CD4-positive, alpha-beta T cell (primary cell): ENCODE data around the gene FILIP1L. TPM values are rescaled to one million over a fixed set of nuclear protein-coding genes. Genes with fewer than 3 reads are reported as not detected.

Source experiments
- ATAC-seq: fragments of 200-7000 bp; cut with Tn5 transposase; one replicate; pipeline ENCODE4 v1.10.0; 2022; ENCODE audit warnings: mild to moderate bottlenecking; ENCODE audit not compliant: poor library complexity
- CTCF ChIA-PET: fragments of 350-600 bp; sonication (Branson Sonifier 250); formaldehyde crosslinking; loops from one replicate; lab custom pipeline; 2021; ENCODE audit warnings: antibody characterized with exemption, inconsistent platforms; lab: Charles Lee
- POLR2A ChIA-PET: fragments of 350-600 bp; sonication (Branson Sonifier 250); formaldehyde crosslinking; loops from one replicate; lab custom pipeline; 2021; ENCODE audit warnings: antibody characterized with exemption, inconsistent platforms; lab: Charles Lee
- DNase-seq, 14 experiments: peaks; one replicate each; pipeline ENCODE4 v3.0.0-alpha.2; 2013 to 2020; ENCODE audit warnings: mixed read lengths in 2 of 14
- H3K27ac ChIP-seq, 2 donors: one replicate each; pipeline versions ENCODE4 v1.5.1 to v1.7.0; 2013; ENCODE audit warnings: low read length in 2 of 2, low read depth in 1 of 2, mild to moderate bottlenecking in 1 of 2
- H3K27me3 ChIP-seq, 2 experiments: 1 replicate in 1 of 2; 2 replicates in 1 of 2; pipeline versions ENCODE4 v1.6.1 to v1.7.0; 2013; ENCODE audit warnings: low read length in 2 of 2, control low read depth in 1 of 2, mild to moderate bottlenecking in 1 of 2, moderate library complexity in 1 of 2; ENCODE audit not compliant: insufficient read depth in 2 of 2, control insufficient read depth in 1 of 2
- H3K36me3 ChIP-seq: one replicate; pipeline ENCODE4 v1.6.1; 2013; ENCODE audit warnings: low read length, control low read depth; ENCODE audit not compliant: insufficient read depth
- H3K4me1 ChIP-seq: one replicate; pipeline ENCODE4 v1.6.1; 2013; ENCODE audit warnings: low read length, control low read depth; ENCODE audit not compliant: insufficient read depth
- H3K4me3 ChIP-seq: one replicate; pipeline ENCODE4 v1.5.1; 2013; ENCODE audit warnings: mild to moderate bottlenecking, low read length, moderate library complexity
- H3K9me3 ChIP-seq, 2 experiments: 1 replicate in 1 of 2; 2 replicates in 1 of 2; pipeline versions ENCODE4 v1.6.1 to v1.7.0; 2013; ENCODE audit warnings: low read length in 2 of 2, mild to moderate bottlenecking in 2 of 2, control low read depth in 1 of 2, moderate library complexity in 1 of 2; ENCODE audit not compliant: control insufficient read depth in 1 of 2, insufficient read depth in 1 of 2
- H3K27ac Mint-ChIP-seq: one replicate; pipeline ENCODE4 v1.8.0; 2020; ENCODE audit warnings: mixed read lengths
- H3K27me3 Mint-ChIP-seq: one replicate; pipeline ENCODE4 v1.8.0; 2021; ENCODE audit warnings: mixed read lengths
- H3K36me3 Mint-ChIP-seq: one replicate; pipeline ENCODE4 v1.8.0; 2021; ENCODE audit warnings: low read depth, mixed read lengths
- H3K4me1 Mint-ChIP-seq: one replicate; pipeline ENCODE4 v1.8.0; 2021; ENCODE audit warnings: low read depth, mixed read lengths
- H3K4me3 Mint-ChIP-seq: one replicate; pipeline ENCODE4 v1.8.0; 2020; ENCODE audit warnings: mild to moderate bottlenecking, mixed read lengths
- H3K9me3 Mint-ChIP-seq: one replicate; pipeline ENCODE4 v1.8.0; 2020; ENCODE audit warnings: mixed read lengths
- intact Hi-C, 2 experiments: fragments of 100-400 bp; cut with DNase I in 1 of 2; cut with micrococcal nuclease in 1 of 2; formaldehyde crosslinking; loops; one replicate each; pipeline versions ENCODE4 v1.15.1 to v1.9.0; 2023 to 2025; cut with DNase I, micrococcal nuclease
- total RNA-seq, 174 experiments: library from RNA in 2 of 174; stranded (reverse) in 2 of 174; gene quantifications; one replicate each; pipeline ENCODE4 v1.2.3 and lab custom pipeline; 2021 to 2026
- TF ChIP-seq, protein P1 (sequence below): fragments of 200-600 bp; IDR thresholded peaks from one replicate; pipeline ENCODE4 v1.8.0; 2022; ENCODE audit warnings: antibody characterized with exemption, mild to moderate bottlenecking

Gene FILIP1L
- total RNA-seq, 2 experiments from 2014 or later, result 0.08 to 0.28 TPM

DNA sequence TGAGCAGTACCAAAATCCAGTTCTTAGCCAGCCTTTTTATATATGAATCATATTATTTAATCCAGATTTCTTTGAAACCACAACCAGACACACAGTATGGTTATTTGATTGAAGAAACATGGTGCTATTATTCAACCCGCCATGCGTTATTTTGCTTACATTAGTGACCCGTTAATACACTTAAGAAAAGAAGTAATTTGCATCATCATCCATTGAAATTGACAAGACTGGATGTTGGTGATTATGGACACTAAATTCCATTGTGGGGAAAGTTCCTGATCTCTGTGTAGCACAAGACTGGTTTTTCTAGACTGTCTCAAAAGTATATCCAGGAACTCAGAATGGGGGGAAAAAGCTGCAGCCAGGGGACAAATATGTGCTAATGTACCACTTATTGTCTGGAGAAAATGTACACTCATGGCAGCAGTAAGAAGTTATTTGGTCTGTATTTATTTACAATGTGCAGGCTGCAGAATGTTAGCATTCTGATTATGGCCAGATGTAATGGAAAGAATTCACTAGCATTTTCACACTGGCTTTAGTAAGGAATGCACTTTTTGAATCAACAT, 80.3 kb downstream of the FILIP1L start:
- ChIA-PET POLR2A (no interaction called here), CTCF (no interaction called here)
- Histone ChIP-seq H3K4me1 (no peaks in the 10 kb centered on the region), H3K27me3 (no peaks in the 10 kb centered on the region), H3K36me3 (no peaks in the 10 kb centered on the region), H3K9me3 (no peaks in the 10 kb centered on the region), H3K27ac (no peak overlapping the region), H3K4me3 (no peak overlapping the region)
- no peak overlapping the region for H3K4me3 Mint-ChIP-seq
- H3K9me3 Mint-ChIP-seq, result no peaks in the 10 kb centered on the region
- no peak for ATAC-seq
- H3K36me3 Mint-ChIP-seq, result no peaks in the 10 kb centered on the region
- H3K27ac Mint-ChIP-seq, result no peak overlapping the region
- intact Hi-C loops, result no loop called here
- TF ChIP-seq, protein P1, sequence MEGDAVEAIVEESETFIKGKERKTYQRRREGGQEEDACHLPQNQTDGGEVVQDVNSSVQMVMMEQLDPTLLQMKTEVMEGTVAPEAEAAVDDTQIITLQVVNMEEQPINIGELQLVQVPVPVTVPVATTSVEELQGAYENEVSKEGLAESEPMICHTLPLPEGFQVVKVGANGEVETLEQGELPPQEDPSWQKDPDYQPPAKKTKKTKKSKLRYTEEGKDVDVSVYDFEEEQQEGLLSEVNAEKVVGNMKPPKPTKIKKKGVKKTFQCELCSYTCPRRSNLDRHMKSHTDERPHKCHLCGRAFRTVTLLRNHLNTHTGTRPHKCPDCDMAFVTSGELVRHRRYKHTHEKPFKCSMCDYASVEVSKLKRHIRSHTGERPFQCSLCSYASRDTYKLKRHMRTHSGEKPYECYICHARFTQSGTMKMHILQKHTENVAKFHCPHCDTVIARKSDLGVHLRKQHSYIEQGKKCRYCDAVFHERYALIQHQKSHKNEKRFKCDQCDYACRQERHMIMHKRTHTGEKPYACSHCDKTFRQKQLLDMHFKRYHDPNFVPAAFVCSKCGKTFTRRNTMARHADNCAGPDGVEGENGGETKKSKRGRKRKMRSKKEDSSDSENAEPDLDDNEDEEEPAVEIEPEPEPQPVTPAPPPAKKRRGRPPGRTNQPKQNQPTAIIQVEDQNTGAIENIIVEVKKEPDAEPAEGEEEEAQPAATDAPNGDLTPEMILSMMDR, result no peak
- H3K27me3 Mint-ChIP-seq, result no peaks in the 10 kb centered on the region
- DNase-seq, result no peak
- no peaks in the 10 kb centered on the region for H3K4me1 Mint-ChIP-seq

DNA sequence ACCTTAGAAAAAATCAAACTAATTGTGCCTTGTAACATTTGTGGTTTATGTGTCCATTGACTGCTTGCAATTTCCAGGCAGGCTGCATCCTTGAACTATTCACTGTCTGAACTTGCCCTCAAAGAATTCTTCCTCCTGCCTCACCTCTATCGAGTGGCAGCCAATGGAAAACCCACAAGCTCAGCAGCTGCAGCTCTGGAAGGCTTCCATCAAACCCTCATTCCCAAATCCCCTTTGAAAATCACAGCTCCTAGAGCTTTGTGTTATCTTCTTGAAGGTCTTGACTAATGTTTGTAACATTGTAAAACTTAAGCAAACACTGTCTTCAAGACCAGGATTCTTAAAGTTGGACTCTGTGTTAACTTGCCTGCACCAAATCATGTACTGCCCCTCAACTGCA, 81.1 kb downstream of the FILIP1L start:
- CTCF ChIA-PET, result no interaction called here
- TF ChIP-seq, protein P1, result no peak

DNA sequence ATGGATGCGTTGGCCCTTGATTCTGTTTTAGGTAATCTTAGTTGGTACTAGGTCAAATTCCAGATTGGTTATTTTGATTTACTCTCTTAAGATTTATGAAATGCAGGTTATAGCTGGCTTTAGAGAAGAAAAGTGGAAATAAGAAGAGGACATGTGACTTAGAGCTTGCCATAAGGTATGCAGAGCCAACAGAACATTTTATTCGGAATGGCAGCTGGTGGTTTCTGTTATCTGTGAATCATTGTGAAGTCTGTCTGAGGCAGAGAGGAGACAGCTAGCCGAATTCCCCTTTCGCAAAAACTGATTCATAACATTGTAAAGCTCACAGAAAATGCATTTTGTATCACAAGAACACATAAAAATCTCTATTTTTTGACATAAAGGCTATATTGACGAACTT, 82.1 kb downstream of the FILIP1L start:
- TF ChIP-seq, protein P1, result no peak
- no peak overlapping the region for H3K4me3 Mint-ChIP-seq
- ChIA-PET POLR2A (no interaction called here), CTCF (no interaction called here)
- Histone ChIP-seq H3K27ac (no peak overlapping the region), H3K4me3 (no peak overlapping the region), H3K9me3 (no peaks in the 10 kb centered on the region), H3K27me3 (no peaks in the 10 kb centered on the region), H3K4me1 (no peaks in the 10 kb centered on the region), H3K36me3 (no peaks in the 10 kb centered on the region)
- no peak for ATAC-seq
- no peaks in the 10 kb centered on the region for H3K27me3 Mint-ChIP-seq
- no peak overlapping the region for H3K27ac Mint-ChIP-seq
- H3K4me1 Mint-ChIP-seq, result no peaks in the 10 kb centered on the region
- H3K9me3 Mint-ChIP-seq, result no peaks in the 10 kb centered on the region
- intact Hi-C loops, result no loop called here
- no peak for DNase-seq
- no peaks in the 10 kb centered on the region for H3K36me3 Mint-ChIP-seq

More for the DNA sequence above, 81.1 kb downstream of the FILIP1L start:
- Histone ChIP-seq H3K27me3 (no peaks in the 10 kb centered on the region), H3K36me3 (no peaks in the 10 kb centered on the region), H3K27ac (no peak overlapping the region), H3K4me1 (no peaks in the 10 kb centered on the region), H3K9me3 (no peaks in the 10 kb centered on the region), H3K4me3 (no peak overlapping the region)
- no peak overlapping the region for H3K4me3 Mint-ChIP-seq
- no peaks in the 10 kb centered on the region for H3K27me3 Mint-ChIP-seq
- ATAC-seq, result no peak
- no peak overlapping the region for H3K27ac Mint-ChIP-seq
- no peaks in the 10 kb centered on the region for H3K9me3 Mint-ChIP-seq
- no peaks in the 10 kb centered on the region for H3K36me3 Mint-ChIP-seq
- no peak for DNase-seq
- intact Hi-C loops, result no loop called here
- POLR2A ChIA-PET, result no interaction called here
- H3K4me1 Mint-ChIP-seq, result no peaks in the 10 kb centered on the region
